ENCODE results near the gene CYYR1. TPM values are rescaled to one million over a fixed set of nuclear protein-coding genes. Genes with fewer than 3 reads are reported as not detected.

CYYR1 gene
- total RNA-seq, 1 donor: 0.09 TPM

DNA sequence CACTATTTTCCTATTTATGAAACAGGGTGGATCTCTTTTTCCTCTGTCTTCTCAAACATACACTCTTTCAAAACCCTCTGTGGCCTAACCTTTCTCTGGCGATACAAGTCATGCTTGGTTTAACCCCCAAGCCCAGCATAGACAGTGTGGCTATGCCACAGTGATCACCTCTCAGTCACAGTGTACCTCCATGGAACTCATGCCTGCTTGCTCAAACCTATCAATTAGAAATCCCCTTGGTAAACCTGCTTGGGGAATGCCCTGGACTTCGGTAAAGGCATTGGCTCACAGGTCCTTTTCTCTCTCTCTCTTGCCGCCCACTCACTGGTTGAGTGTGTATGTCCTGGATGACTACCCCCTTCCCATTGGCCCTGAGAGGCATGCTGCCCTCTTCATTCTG, 147.5 kb downstream of the CYYR1 start:
- H3K4me3 ChIP-seq (ENCODE audit: low read depth, low read length): no peak overlapping the region
- no peak for DNase-seq (ENCODE audit: low read depth)
- TF ChIP-seq, protein P1, sequence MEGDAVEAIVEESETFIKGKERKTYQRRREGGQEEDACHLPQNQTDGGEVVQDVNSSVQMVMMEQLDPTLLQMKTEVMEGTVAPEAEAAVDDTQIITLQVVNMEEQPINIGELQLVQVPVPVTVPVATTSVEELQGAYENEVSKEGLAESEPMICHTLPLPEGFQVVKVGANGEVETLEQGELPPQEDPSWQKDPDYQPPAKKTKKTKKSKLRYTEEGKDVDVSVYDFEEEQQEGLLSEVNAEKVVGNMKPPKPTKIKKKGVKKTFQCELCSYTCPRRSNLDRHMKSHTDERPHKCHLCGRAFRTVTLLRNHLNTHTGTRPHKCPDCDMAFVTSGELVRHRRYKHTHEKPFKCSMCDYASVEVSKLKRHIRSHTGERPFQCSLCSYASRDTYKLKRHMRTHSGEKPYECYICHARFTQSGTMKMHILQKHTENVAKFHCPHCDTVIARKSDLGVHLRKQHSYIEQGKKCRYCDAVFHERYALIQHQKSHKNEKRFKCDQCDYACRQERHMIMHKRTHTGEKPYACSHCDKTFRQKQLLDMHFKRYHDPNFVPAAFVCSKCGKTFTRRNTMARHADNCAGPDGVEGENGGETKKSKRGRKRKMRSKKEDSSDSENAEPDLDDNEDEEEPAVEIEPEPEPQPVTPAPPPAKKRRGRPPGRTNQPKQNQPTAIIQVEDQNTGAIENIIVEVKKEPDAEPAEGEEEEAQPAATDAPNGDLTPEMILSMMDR (IDR thresholded peaks at IDR 0.05; ENCODE audit: insufficient read depth, low read length): no peak

DNA sequence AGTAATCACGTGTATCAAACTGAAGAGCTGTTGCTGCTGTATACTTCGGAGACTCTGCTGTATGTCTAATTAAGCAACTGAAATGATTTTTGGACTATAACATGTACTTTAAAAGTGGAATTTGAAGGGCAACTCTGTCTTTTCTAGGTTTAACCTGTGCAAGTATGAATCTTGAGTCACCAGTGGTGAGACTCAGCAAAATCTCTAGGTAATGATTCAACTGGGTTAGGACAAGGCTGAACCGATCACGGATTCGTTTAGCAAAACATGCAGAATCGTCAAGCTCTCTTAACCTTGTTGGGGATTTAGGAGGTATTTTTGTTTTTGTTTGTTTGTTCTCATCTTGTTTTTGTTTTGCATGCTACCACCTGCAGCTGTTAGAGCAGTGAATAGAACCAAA, 149.6 kb downstream of the CYYR1 start:
- H3K4me3 ChIP-seq (ENCODE audit: low read depth, low read length): no peak overlapping the region
- TF ChIP-seq, protein P1 (IDR thresholded peaks at IDR 0.05; ENCODE audit: insufficient read depth, low read length): no peak
- no peak for DNase-seq (ENCODE audit: low read depth)

DNA sequence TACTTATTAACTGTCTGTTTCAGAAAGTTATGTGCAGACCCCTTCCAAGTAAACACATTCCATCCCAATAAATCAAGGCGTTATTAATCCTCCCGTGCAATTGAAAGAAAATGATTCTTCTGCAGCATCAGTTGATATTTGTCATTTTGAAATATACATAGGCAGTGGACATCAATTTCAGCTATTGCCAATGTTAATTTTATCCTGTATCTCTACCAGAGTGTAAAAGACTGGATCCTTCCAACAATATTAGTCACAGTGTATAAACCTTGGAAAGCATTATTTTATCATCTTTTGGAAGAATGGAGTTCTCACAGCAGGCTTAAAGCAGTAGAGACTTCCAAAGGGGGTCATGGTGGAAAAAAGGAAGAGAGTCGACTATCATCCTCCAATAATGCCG, 150.4 kb downstream of the CYYR1 start:
- no peak for DNase-seq (ENCODE audit: low read depth)
- H3K4me3 ChIP-seq (ENCODE audit: low read depth, low read length): no peak overlapping the region
- TF ChIP-seq, protein P1 (IDR thresholded peaks at IDR 0.05; ENCODE audit: insufficient read depth, low read length): no peak

DNA sequence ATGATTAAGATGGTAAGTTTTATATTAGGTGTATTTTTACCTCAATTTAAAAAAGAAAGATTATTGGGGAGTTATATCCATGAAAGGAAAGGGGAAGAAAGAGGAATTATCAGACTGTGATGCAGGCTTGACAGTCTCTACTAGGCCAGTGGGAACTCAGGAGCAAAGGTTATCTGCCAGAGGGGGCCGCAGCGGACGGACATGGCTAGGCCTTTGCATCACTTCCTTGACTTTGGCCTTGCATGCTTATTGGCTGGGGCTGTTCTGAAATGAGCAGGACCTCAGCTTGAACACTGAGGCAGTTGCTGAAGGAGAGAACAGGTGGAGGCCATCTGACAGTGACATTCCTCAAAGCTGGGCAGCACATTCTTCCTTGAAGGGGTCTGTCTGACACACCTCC, 150.9 kb downstream of the CYYR1 start:
- TF ChIP-seq, protein P1 (IDR thresholded peaks at IDR 0.05; ENCODE audit: insufficient read depth, low read length): no peak
- no peak for DNase-seq (ENCODE audit: low read depth)
- no peak overlapping the region for H3K4me3 ChIP-seq (ENCODE audit: low read depth, low read length)

DNA sequence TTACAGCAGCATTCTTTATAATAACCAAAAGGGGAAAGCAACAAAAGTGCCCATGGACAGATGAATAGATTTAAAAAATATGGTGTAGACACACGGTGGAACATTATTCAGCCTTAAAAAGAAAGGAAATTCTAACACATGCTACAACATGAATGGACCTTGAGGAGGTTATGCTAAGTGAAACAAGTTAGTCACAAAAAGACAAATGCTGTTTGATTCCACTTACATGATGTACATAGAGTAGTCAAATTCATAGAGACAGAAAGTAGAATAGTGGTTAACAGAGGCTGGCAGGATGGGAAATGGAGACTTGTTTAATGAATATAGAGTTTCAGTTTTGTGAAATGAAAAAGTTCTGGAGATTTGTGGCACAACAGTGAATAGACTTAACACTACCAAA, 151.4 kb downstream of the CYYR1 start:
- TF ChIP-seq, protein P1 (IDR thresholded peaks at IDR 0.05; ENCODE audit: insufficient read depth, low read length): no peak
- no peak overlapping the region for H3K4me3 ChIP-seq (ENCODE audit: low read depth, low read length)
- no peak for DNase-seq (ENCODE audit: low read depth)
